ENCODE results near the gene DENND1A. TPM values are rescaled to one million over a fixed set of nuclear protein-coding genes. Genes with fewer than 3 reads are reported as not detected.

The DENND1A gene
- total RNA-seq, 2 donors from 2014 or later, result 18.9 to 26.8 TPM

DNA sequence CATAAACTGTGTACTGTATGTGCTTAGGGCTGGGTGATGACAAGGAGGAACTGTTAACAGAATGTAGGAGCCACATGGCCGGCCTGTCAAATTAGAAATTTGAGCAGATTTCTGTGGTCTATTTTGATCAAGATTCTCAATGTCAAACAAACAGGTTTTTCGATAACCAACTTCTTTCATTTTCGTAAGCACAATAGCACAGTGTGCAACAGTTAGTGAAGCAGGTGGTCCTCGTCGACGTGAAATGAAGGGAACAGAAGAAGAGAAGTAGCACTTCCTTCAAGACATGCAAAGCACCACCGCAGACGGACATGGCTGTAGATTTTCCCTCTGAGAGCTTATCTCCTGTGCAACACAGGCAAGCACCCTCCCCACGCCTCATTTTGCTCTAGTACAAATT, 321.8 kb downstream of the DENND1A start:
- no peak for DNase-seq (ENCODE audit: low spot score)
- no peak overlapping the region for H3K4me3 ChIP-seq
- TF ChIP-seq POLR2AphosphoS5 (IDR thresholded peaks at IDR 0.05), result no peak
- no peak for TF ChIP-seq POLR2A (IDR thresholded peaks at IDR 0.05)
- H3K4me1 ChIP-seq (replicated peaks), result no peaks in the 10 kb centered on the region
- no peaks in the 10 kb centered on the region for H3K9me3 ChIP-seq
- WGBS, result 95% methylated on average over 9 of the region's 9 CpGs
- H3K27ac ChIP-seq, result no peak overlapping the region
- H3K36me3 ChIP-seq, result no peaks in the 10 kb centered on the region
- no peaks in the 10 kb centered on the region for H3K27me3 ChIP-seq (replicated peaks; ENCODE audit: insufficient read depth)
- intact Hi-C loops (cut with DNase I), result no loop called here

DNA sequence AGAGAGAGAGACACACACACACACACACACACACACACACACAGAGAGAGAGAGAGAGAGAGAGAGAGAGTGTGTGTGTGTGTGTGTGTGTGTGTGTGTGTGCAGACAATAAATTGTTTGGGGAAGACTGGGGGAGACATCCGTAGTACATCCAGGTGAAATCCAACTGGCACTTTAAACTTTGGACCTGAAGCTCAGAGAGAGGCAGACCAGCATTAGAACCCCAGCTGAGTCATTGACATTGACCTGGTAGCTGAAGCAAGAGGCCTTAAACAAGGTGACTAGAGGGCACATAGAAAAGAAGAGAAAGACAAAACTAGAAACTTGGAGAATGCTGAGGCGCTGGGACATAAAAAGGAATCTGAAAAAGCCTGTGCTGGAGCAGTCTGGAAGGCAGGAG, 322.4 kb downstream of the DENND1A start:
- TF ChIP-seq, protein P1, sequence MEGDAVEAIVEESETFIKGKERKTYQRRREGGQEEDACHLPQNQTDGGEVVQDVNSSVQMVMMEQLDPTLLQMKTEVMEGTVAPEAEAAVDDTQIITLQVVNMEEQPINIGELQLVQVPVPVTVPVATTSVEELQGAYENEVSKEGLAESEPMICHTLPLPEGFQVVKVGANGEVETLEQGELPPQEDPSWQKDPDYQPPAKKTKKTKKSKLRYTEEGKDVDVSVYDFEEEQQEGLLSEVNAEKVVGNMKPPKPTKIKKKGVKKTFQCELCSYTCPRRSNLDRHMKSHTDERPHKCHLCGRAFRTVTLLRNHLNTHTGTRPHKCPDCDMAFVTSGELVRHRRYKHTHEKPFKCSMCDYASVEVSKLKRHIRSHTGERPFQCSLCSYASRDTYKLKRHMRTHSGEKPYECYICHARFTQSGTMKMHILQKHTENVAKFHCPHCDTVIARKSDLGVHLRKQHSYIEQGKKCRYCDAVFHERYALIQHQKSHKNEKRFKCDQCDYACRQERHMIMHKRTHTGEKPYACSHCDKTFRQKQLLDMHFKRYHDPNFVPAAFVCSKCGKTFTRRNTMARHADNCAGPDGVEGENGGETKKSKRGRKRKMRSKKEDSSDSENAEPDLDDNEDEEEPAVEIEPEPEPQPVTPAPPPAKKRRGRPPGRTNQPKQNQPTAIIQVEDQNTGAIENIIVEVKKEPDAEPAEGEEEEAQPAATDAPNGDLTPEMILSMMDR (IDR thresholded peaks at IDR 0.05), result no peak
- TF ChIP-seq POLR2A (IDR thresholded peaks at IDR 0.05), result no peak
- no peak for TF ChIP-seq POLR2AphosphoS5 (IDR thresholded peaks at IDR 0.05)
- 98% methylated on average over 2 of the region's 2 CpGs for WGBS
- no peaks in the 10 kb centered on the region for H3K36me3 ChIP-seq

DNA sequence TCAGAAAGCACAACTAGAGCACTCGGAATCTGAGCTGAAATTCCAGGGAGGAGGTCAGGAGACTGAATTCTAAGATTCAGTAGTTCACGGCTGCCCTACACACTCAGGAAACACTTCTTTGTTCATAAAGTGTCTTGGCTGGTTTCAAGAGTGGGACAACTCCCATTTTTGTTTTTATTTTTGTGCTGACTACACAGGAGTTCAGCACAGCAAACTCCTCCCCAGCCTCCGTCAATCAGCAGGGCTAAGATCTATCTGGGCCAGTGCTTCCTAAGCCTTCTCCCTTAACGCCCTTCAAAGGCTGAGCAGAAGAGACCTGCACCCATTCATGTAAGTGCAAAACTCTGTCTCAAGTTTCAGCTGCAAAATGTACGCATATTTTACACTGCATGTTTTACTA, 323.8 kb downstream of the DENND1A start:
- no peaks in the 10 kb centered on the region for H3K27me3 ChIP-seq (replicated peaks; ENCODE audit: insufficient read depth)
- H3K9me3 ChIP-seq, result no peaks in the 10 kb centered on the region
- intact Hi-C loops (cut with DNase I), result no loop called here
- H3K36me3 ChIP-seq, result no peaks in the 10 kb centered on the region
- H3K27ac ChIP-seq, result no peak overlapping the region
- WGBS, result 99% methylated on average over 5 of the region's 5 CpGs
- no peak for DNase-seq (ENCODE audit: low spot score)
- no peak overlapping the region for H3K4me3 ChIP-seq
- no peak for TF ChIP-seq POLR2A (IDR thresholded peaks at IDR 0.05)
- no peak for TF ChIP-seq POLR2AphosphoS5 (IDR thresholded peaks at IDR 0.05)
- TF ChIP-seq, protein P1 (IDR thresholded peaks at IDR 0.05), result no peak
- H3K4me1 ChIP-seq (replicated peaks), result no peaks in the 10 kb centered on the region

More for the DNA sequence above, 322.4 kb downstream of the DENND1A start:
- no peak overlapping the region for H3K4me3 ChIP-seq
- no peaks in the 10 kb centered on the region for H3K4me1 ChIP-seq (replicated peaks)
- DNase-seq (ENCODE audit: low spot score), result no peak
- no peaks in the 10 kb centered on the region for H3K27me3 ChIP-seq (replicated peaks; ENCODE audit: insufficient read depth)
- H3K9me3 ChIP-seq, result no peaks in the 10 kb centered on the region
- intact Hi-C loops (cut with DNase I), result no loop called here
- H3K27ac ChIP-seq, result no peak overlapping the region

DNA sequence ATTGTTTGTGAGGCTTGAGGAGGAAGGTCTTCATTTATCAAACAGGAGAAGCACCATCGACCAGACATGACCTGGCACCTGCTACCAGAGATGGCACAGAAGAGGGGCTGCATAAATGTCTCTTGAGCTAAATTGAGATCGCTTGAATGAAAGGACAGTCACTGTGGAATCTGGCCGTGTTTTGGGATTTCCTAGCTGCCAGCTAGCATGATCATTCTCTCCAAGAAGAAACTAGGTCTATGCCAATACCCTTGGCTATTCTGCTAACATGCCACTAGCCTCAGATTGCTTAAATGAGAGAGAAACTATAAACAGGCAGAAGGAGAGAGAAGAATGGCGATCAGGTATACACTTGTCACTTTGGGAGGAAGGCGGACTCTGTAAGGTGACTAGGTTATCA, 324.6 kb downstream of the DENND1A start:
- Histone ChIP-seq H3K4me1 (replicated peaks) (no peaks in the 10 kb centered on the region), H3K4me3 (no peak overlapping the region), H3K36me3 (no peaks in the 10 kb centered on the region), H3K9me3 (no peaks in the 10 kb centered on the region), H3K27me3 (replicated peaks; ENCODE audit: insufficient read depth) (no peaks in the 10 kb centered on the region), H3K27ac (no peak overlapping the region)
- DNase-seq (ENCODE audit: low spot score), result no peak
- 96% methylated on average over 5 of the region's 5 CpGs for WGBS
- intact Hi-C loops (cut with DNase I), result no loop called here
- no peak for TF ChIP-seq POLR2A (IDR thresholded peaks at IDR 0.05)

DNA sequence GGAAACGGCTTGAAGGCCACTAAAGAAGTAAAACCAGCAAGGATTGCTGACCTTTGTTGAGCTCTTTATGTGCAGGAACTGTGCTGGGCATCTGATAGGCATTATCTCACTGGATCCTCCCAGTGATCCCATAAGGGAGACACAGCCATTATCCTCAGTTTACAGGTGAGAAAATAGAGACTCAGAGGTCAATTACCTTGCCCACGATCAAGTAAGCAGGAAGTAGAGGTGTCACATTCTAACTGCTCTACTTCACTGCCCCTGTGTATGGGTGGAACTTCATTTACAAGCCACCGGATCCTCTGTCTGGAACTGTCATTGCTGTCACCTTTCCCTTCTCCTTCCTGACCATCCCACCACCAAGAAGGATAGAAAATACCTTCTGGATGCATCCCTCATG, 325.1 kb downstream of the DENND1A start:
- intact Hi-C loops (cut with DNase I), result no loop called here
- no peak for DNase-seq (ENCODE audit: low spot score)
- TF ChIP-seq POLR2A (IDR thresholded peaks at IDR 0.05) (no peak), POLR2AphosphoS5 (IDR thresholded peaks at IDR 0.05) (no peak)
- TF ChIP-seq, protein P1 (IDR thresholded peaks at IDR 0.05), result no peak
- Histone ChIP-seq H3K27me3 (replicated peaks; ENCODE audit: insufficient read depth) (no peaks in the 10 kb centered on the region), H3K4me3 (no peak overlapping the region), H3K36me3 (no peaks in the 10 kb centered on the region), H3K9me3 (no peaks in the 10 kb centered on the region), H3K4me1 (replicated peaks) (no peaks in the 10 kb centered on the region), H3K27ac (no peak overlapping the region)
- 79% methylated on average over 3 of the region's 3 CpGs for WGBS

DNA sequence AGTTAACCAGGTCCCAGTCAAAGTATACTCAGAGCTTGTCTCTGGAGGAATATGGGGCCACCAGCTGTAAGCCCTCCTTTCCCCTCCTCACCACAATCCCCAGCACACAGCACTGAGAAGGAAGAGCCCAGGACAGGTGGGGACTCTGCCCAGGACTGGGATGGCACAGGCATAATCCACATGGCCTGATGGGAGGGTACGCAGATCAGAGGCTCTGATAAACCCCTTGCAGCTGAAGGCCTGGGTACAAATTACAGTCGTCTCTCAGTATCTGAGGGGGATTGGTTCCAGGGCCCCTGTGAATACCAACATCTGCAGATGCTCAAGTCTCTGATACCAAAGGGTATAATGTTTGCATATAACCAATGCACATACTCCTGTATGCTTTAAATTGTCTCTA, 328.1 kb downstream of the DENND1A start:
- TF ChIP-seq, protein P1 (IDR thresholded peaks at IDR 0.05), result no peak
- TF ChIP-seq POLR2A (IDR thresholded peaks at IDR 0.05) (no peak), POLR2AphosphoS5 (IDR thresholded peaks at IDR 0.05) (no peak)
- 96% methylated on average over 2 of the region's 2 CpGs for WGBS
- Histone ChIP-seq H3K27me3 (replicated peaks; ENCODE audit: insufficient read depth) (no peaks in the 10 kb centered on the region), H3K4me3 (no peak overlapping the region), H3K36me3 (no peaks in the 10 kb centered on the region), H3K4me1 (replicated peaks) (no peaks in the 10 kb centered on the region), H3K27ac (no peak overlapping the region), H3K9me3 (no peaks in the 10 kb centered on the region)
- intact Hi-C loops (cut with DNase I), result no loop called here
- DNase-seq (ENCODE audit: low spot score), result no peak
